Brain pericyte (primary cell): ENCODE data around the gene SH3D19.

Source experiments
- DNase-seq: peaks from one replicate; pipeline ENCODE4 v3.0.0-alpha.2; 2012; ENCODE audit warnings: low read depth, low spot score

SH3D19 gene

GRCh38 chr4:151231915-151232595, 93.3 kb downstream of the SH3D19 start:
- DNase-seq, result no peak

DNA sequence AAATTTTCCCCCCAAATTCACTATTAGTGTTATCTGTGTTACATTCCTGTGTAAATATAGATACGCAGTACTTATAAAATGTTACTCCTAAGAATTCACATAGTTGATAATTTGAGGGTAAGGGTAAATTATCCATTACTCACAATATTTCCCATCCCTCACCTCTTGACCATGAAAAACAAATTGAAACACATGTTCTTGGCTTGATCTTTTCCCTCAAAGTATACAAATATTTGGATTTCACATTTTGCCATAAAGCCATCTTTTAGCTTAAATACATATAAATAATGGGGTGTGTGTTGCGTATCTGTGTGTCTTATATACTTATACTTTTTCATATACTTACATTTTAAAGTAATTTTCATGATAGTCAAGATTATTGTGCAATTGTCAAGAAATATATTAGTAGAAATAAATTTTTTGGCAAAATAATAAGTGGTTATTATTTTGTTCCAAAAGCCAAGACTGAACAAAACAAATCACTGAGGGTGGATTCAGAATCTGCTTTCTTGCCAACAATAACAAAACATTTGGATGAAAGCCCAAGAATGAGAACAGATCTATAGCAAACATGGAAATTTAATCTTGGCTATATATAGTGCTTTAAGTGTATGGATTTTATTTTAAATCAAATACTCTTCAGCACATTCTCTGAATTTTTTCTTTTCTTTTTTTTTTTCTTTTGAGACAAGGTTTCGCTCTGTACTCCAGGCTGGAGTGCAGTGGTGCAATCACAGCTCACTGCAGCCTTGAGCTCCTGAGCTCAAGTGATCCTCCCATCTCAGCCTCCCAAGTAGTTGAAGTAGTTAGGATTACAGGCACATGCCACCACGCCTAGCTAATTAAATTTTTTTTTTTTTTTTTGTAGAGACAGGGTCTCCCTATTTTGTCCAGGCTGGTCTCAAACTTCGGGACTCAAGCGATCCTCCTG, 97.0 kb downstream of the SH3D19 start:
- DNase-seq, result no peak

GRCh38 chr4:151227731-151228130, 97.7 kb downstream of the SH3D19 start:
- no peak for DNase-seq

DNA sequence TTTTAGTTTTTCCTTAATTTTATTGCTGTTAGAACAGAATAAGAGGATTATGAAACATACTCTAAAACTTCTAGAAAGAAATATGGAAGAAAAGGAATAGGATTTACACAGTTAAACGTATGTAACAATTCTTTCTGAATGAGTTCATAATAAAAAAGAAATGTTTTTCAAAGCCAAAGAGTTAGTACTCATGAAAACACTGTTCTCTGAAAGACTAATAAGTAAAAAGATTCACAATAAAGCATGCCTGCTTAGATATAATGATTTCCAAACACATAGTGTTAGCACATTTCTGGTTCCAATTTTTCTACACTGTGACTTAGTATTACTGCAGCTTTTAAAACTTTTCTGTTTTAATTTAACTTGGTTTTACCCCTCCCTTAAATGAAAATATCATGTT, 98.2 kb downstream of the SH3D19 start:
- DNase-seq, result no peak

- no peak for DNase-seq
Observed at GRCh38 chr4:151226004-151226932, 99.1 kb downstream of the SH3D19 start.

- DNase-seq, result no peak
Observed at GRCh38 chr4:151223465-151223864, 101.9 kb downstream of the SH3D19 start.

DNA sequence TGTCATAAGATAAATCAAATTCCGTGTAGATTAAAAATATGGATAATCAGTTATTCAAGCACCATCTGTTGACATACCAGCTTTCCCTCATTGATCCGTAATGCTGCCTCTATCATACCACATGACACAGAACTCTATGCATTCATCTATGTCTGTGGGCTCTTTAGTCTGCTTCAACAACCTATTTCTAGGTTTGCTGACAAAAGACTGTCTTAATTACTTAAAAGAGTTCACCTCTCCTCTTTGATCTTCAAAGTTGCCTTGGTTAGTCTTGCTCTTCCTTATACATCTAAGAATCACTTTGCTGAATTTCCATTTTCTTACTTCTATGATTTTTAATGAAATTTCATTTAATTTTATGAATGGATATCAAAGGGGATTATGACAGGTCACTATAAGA, 105.5 kb downstream of the SH3D19 start:
- no peak for DNase-seq

DNA sequence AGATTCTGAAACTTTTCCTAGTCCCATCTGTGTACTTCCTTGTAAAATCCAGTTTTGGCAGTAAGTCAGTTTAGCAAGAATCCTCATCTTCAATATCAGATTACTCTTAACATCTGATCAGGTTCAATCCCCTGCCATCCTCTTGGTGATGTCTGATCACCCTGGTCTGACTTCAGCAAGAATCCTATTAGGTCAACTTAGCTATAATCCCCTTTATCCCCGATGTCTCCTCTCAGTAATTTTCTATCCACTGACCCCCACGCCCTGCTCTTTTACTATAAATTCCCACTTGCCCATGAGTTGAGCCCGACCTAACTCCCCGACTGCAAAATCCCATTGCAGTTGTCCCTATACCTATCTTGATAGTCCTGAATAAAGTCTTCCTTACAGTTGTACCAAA, 106.3 kb downstream of the SH3D19 start:
- DNase-seq, result no peak

- DNase-seq, result no peak
Observed at GRCh38 chr4:151218343-151218742, 107.1 kb downstream of the SH3D19 start.

GRCh38 chr4:151217326-151217725, 108.1 kb downstream of the SH3D19 start:
- DNase-seq, result no peak

GRCh38 chr4:151215295-151215694, 110.1 kb downstream of the SH3D19 start:
- no peak for DNase-seq

- no peak for DNase-seq
Observed at GRCh38 chr4:151207868-151208267, 117.5 kb downstream of the SH3D19 start.

GRCh38 chr4:151207186-151207585, 118.2 kb downstream of the SH3D19 start:
- no peak for DNase-seq

GRCh38 chr4:151206241-151207005, 119.0 kb downstream of the SH3D19 start:
- DNase-seq, result no peak

GRCh38 chr4:151205722-151206121, 119.7 kb downstream of the SH3D19 start:
- DNase-seq, result no peak

GRCh38 chr4:151204925-151205524, 120.4 kb downstream of the SH3D19 start:
- no peak for DNase-seq

- no peak for DNase-seq
Observed at GRCh38 chr4:151202851-151203455, 122.5 kb downstream of the SH3D19 start.

DNA sequence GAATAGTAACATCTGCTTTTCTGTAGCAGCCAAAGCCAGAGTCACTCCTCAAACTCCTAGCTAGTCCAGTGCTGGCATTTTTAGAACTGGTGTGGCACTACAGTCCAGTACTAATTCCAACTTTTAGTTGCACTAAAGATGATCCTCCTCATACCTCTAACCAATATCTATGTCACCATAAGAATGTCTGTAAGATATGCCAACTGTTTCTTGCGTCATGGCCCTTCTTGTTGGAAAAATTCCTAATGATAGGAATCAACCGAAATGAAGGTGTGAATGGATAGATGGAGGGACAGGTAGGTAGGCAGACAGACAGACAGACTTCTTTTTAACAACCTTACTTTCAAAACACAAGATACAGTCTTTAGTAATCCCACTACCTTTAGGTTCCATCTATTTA, 123.0 kb downstream of the SH3D19 start:
- no peak for DNase-seq

- DNase-seq, result no peak
Observed at GRCh38 chr4:151199319-151200190, 125.8 kb downstream of the SH3D19 start.
